ENCODE measurements around the gene NMS. TPM values are rescaled to one million over a fixed set of nuclear protein-coding genes. Genes with fewer than 3 reads are reported as not detected.

NMS gene
- total and polyA plus RNA-seq, 2 of the 13 experiments (the other 11 are each of a cell fraction or from before 2014, with no cell fraction given), result not detected

DNA sequence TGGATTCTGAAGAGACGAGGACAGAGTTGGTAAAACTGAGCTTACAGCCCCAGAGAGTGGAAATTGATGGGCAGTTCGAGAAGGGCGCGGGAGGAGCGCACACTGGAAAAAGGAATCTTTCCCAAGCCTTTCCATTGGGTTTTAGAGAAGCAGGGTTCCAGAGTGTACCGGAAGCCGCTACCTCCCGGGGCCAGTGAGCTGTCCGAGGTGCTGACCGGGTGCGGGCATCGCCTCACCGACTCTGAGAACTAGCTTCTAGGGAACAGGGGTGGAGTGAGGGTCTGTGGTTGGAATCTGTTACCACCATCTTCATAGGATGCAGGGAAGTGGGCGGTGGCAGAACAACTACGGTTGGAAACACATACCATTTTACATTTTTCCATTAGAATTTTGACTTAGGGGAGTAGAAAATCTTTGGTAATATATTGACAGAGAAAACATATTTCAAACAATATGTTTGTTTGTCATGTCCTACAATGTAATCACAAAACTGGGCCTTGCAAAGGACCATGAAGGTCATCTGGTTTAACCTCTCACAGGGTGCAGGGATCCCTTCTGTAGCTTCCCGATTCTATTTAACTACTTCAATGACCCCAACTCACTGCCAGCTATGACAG is 724 bp downstream of the NMS start (continued):
- TF ChIP-seq, protein P1, sequence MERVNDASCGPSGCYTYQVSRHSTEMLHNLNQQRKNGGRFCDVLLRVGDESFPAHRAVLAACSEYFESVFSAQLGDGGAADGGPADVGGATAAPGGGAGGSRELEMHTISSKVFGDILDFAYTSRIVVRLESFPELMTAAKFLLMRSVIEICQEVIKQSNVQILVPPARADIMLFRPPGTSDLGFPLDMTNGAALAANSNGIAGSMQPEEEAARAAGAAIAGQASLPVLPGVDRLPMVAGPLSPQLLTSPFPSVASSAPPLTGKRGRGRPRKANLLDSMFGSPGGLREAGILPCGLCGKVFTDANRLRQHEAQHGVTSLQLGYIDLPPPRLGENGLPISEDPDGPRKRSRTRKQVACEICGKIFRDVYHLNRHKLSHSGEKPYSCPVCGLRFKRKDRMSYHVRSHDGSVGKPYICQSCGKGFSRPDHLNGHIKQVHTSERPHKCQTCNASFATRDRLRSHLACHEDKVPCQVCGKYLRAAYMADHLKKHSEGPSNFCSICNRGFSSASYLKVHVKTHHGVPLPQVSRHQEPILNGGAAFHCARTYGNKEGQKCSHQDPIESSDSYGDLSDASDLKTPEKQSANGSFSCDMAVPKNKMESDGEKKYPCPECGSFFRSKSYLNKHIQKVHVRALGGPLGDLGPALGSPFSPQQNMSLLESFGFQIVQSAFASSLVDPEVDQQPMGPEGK (CRISPR knock-in tag; IDR thresholded peaks at IDR 0.05), result 0 out of 2 replicates have a peak, but pooled peaks have one; percentile 29
- peak; percentile 82; the same call in 1 of the 2 replicates for TF ChIP-seq ZFP37 (CRISPR knock-in tag; IDR thresholded peaks at IDR 0.05; ENCODE audit: borderline replicate concordance)
- no peak for TF ChIP-seq ZNF335 (CRISPR knock-in tag; IDR thresholded peaks at IDR 0.05)
- TF ChIP-seq, protein P2, sequence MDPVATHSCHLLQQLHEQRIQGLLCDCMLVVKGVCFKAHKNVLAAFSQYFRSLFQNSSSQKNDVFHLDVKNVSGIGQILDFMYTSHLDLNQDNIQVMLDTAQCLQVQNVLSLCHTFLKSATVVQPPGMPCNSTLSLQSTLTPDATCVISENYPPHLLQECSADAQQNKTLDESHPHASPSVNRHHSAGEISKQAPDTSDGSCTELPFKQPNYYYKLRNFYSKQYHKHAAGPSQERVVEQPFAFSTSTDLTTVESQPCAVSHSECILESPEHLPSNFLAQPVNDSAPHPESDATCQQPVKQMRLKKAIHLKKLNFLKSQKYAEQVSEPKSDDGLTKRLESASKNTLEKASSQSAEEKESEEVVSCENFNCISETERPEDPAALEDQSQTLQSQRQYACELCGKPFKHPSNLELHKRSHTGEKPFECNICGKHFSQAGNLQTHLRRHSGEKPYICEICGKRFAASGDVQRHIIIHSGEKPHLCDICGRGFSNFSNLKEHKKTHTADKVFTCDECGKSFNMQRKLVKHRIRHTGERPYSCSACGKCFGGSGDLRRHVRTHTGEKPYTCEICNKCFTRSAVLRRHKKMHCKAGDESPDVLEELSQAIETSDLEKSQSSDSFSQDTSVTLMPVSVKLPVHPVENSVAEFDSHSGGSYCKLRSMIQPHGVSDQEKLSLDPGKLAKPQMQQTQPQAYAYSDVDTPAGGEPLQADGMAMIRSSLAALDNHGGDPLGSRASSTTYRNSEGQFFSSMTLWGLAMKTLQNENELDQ (CRISPR knock-in tag; IDR thresholded peaks at IDR 0.05; ENCODE audit: borderline replicate concordance), result peak; percentile 90; the same call in 1 of the 2 replicates
- 0 out of 2 replicates have a peak, but pooled peaks have one; percentile 29 for TF ChIP-seq SIX1 (CRISPR knock-in tag; IDR thresholded peaks at IDR 0.05; ENCODE audit: borderline replicate concordance)
- peak; percentile 65; the same call in 1 of the 2 replicates for TF ChIP-seq ZNF790 (CRISPR knock-in tag; IDR thresholded peaks at IDR 0.05; ENCODE audit: borderline replicate concordance)
- TF ChIP-seq ZNF749 (CRISPR knock-in tag; IDR thresholded peaks at IDR 0.05; ENCODE audit: borderline replicate concordance), result no peak
- no peak for TF ChIP-seq BHLHE40 (IDR thresholded peaks at IDR 0.05; ENCODE audit: low read length)
- TF ChIP-seq BCL6 (CRISPR knock-in tag; IDR thresholded peaks at IDR 0.05), result 0 out of 2 replicates have a peak, but pooled peaks have one; percentile 27
- peak; percentile 45; the same call in 1 of the 2 replicates for TF ChIP-seq RXRB (CRISPR knock-in tag; IDR thresholded peaks at IDR 0.05; ENCODE audit: borderline replicate concordance)
- TF ChIP-seq, protein P3, sequence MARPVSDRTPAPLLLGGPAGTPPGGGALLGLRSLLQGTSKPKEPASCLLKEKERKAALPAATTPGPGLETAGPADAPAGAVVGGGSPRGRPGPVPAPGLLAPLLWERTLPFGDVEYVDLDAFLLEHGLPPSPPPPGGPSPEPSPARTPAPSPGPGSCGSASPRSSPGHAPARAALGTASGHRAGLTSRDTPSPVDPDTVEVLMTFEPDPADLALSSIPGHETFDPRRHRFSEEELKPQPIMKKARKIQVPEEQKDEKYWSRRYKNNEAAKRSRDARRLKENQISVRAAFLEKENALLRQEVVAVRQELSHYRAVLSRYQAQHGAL (CRISPR knock-in tag; IDR thresholded peaks at IDR 0.05; ENCODE audit: not compliant biosample characterization), result peak; percentile 94
- TF ChIP-seq ZNF781 (CRISPR knock-in tag; IDR thresholded peaks at IDR 0.05; ENCODE audit: borderline replicate concordance, not compliant biosample characterization), result peak; percentile 34
- no peak for TF ChIP-seq CAMTA2 (CRISPR knock-in tag; IDR thresholded peaks at IDR 0.05; ENCODE audit: borderline replicate concordance)
- TF ChIP-seq JDP2 (CRISPR knock-in tag; IDR thresholded peaks at IDR 0.05; ENCODE audit: borderline replicate concordance), result no peak
- TF ChIP-seq ZNF33A (CRISPR knock-in tag; IDR thresholded peaks at IDR 0.05; ENCODE audit: borderline replicate concordance), result no peak
- TF ChIP-seq ZBTB21 (CRISPR knock-in tag; IDR thresholded peaks at IDR 0.05), result peak; percentile 57; the same call in 1 of the 2 replicates
- TF ChIP-seq ZNF251 (CRISPR knock-in tag; IDR thresholded peaks at IDR 0.05), result no peak
- TF ChIP-seq, protein P4, sequence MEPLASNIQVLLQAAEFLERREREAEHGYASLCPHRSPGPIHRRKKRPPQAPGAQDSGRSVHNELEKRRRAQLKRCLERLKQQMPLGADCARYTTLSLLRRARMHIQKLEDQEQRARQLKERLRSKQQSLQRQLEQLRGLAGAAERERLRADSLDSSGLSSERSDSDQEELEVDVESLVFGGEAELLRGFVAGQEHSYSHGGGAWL (CRISPR knock-in tag; IDR thresholded peaks at IDR 0.05), result peak; percentile 81; the same call in 1 of the 2 replicates
- TF ChIP-seq, protein P5, sequence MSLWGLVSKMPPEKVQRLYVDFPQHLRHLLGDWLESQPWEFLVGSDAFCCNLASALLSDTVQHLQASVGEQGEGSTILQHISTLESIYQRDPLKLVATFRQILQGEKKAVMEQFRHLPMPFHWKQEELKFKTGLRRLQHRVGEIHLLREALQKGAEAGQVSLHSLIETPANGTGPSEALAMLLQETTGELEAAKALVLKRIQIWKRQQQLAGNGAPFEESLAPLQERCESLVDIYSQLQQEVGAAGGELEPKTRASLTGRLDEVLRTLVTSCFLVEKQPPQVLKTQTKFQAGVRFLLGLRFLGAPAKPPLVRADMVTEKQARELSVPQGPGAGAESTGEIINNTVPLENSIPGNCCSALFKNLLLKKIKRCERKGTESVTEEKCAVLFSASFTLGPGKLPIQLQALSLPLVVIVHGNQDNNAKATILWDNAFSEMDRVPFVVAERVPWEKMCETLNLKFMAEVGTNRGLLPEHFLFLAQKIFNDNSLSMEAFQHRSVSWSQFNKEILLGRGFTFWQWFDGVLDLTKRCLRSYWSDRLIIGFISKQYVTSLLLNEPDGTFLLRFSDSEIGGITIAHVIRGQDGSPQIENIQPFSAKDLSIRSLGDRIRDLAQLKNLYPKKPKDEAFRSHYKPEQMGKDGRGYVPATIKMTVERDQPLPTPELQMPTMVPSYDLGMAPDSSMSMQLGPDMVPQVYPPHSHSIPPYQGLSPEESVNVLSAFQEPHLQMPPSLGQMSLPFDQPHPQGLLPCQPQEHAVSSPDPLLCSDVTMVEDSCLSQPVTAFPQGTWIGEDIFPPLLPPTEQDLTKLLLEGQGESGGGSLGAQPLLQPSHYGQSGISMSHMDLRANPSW (CRISPR knock-in tag; IDR thresholded peaks at IDR 0.05; ENCODE audit: borderline replicate concordance), result no peak
